A673 (cell line): ENCODE data around the gene HMCN2. TPM values are rescaled to one million over a fixed set of nuclear protein-coding genes. Genes with fewer than 3 reads are reported as not detected.

Source experiments
- BruUV-seq: library from RNA; stranded (reverse); fragments of 400-500 nt; replicated peaks from 2 replicates; lab custom pipeline; 2021; lab: Mats Ljungman, UMichigan
- CTCF ChIA-PET: fragments of 300-600 bp; sonication (Branson Sonifier 250); formaldehyde crosslinking; loops from one replicate; lab custom pipeline; 2022; ENCODE audit warnings: antibody characterized with exemption; lab: Charles Lee
- POLR2A ChIA-PET: fragments of 300-600 bp; sonication (Branson Sonifier 250); formaldehyde crosslinking; loops from one replicate; lab custom pipeline; 2022; ENCODE audit warnings: antibody characterized with exemption; ENCODE audit not compliant: low non-redundant PET; lab: Charles Lee
- DNase-seq: peaks from one replicate; pipeline ENCODE4 v3.0.0-alpha.2; 2015; ENCODE audit warnings: low spot score
- H3K27ac ChIP-seq: fragments of 200-600 bp; sonication (generic); 2 replicates; pipeline ENCODE4 v1.5.1; 2016; ENCODE audit warnings: mixed run types, low read depth, mild to moderate bottlenecking, mixed read lengths, antibody characterized with exemption, low read length; ENCODE audit not compliant: poor library complexity, severe bottlenecking
- H3K27me3 ChIP-seq: fragments of 200-600 bp; sonication (generic); replicated peaks from 2 replicates; pipeline ENCODE4 v1.6.1; 2017; ENCODE audit warnings: mixed run types, low read depth, mild to moderate bottlenecking, mixed read lengths, antibody characterized with exemption, low read length; ENCODE audit not compliant: insufficient read depth, poor library complexity
- H3K36me3 ChIP-seq: fragments of 200-600 bp; sonication (generic); 2 replicates; pipeline ENCODE4 v1.6.1; 2016; ENCODE audit warnings: mixed run types, mild to moderate bottlenecking, mixed read lengths, antibody characterized with exemption, low read length; ENCODE audit not compliant: insufficient read depth, poor library complexity, severe bottlenecking
- H3K4me1 ChIP-seq: fragments of 200-600 bp; sonication (generic); 2 replicates; pipeline ENCODE4 v1.6.1; 2017; ENCODE audit warnings: mixed run types, mild to moderate bottlenecking, mixed read lengths, antibody characterized with exemption, low read length; ENCODE audit not compliant: insufficient read depth, poor library complexity, severe bottlenecking
- H3K4me3 ChIP-seq: fragments of 200-600 bp; sonication (generic); 2 replicates; pipeline ENCODE4 v1.5.1; 2016; ENCODE audit warnings: low read depth, mixed run types, mild to moderate bottlenecking, mixed read lengths, low read length; ENCODE audit not compliant: poor library complexity, severe bottlenecking
- H3K9me3 ChIP-seq: fragments of 200-600 bp; sonication (generic); 2 replicates; pipeline ENCODE4 v1.6.1; 2016; ENCODE audit warnings: mixed run types, low read depth, mild to moderate bottlenecking, mixed read lengths, antibody characterized with exemption, low read length; ENCODE audit not compliant: poor library complexity, severe bottlenecking
- CTCF ChIP-seq: fragments of 300-800, 200-600 bp; sonication (generic); conservative IDR thresholded peaks from 2 replicates; pipeline ENCODE4 v1.5.1; 2017; ENCODE audit warnings: low read depth, mild to moderate bottlenecking, antibody characterized with exemption, low read length, moderate library complexity, mixed read lengths
- EZH2 ChIP-seq: fragments of 200-600 bp; sonication (generic); IDR thresholded peaks from 2 replicates; pipeline ENCODE4 v1.6.1; 2017; ENCODE audit warnings: borderline replicate concordance, low read depth, mild to moderate bottlenecking, mixed read lengths, antibody characterized with exemption, low read length; ENCODE audit not compliant: poor library complexity, severe bottlenecking
- intact Hi-C: fragments of 100-400 bp; cut with micrococcal nuclease; formaldehyde crosslinking; loops from one replicate; pipeline ENCODE4 v1.10.0; 2022; ENCODE audit not compliant: unreplicated experiment
- total RNA-seq: library from RNA; stranded (reverse); gene quantifications from 2 replicates; pipeline ENCODE4 v1.2.3, GENCODE V29; 2021

Gene HMCN2
- total RNA-seq, 1 experiment from 2014 or later, result 0.28 TPM

GRCh38 chr9:130289711-130290241 lies 24.2 kb downstream of the HMCN2 start:
- TF ChIP-seq CTCF, result no peak
- no peak for TF ChIP-seq EZH2
- CTCF ChIA-PET, result no interaction called here
- no TSS peak for BruUV-seq
- Histone ChIP-seq H3K27ac (no peak overlapping the region), H3K36me3 (no peaks in the 10 kb centered on the region), H3K4me3 (no peak overlapping the region), H3K4me1 (no peaks in the 10 kb centered on the region), H3K9me3 (no peaks in the 10 kb centered on the region), H3K27me3 (peaks cover 37% of the 10 kb centered on the region)
- intact Hi-C loops, result no loop called here
- POLR2A ChIA-PET, result no interaction called here
- DNase-seq, result no peak

- Histone ChIP-seq H3K27me3 (peaks cover 38% of the 10 kb centered on the region), H3K9me3 (no peaks in the 10 kb centered on the region), H3K36me3 (no peaks in the 10 kb centered on the region), H3K27ac (no peak overlapping the region), H3K4me1 (no peaks in the 10 kb centered on the region), H3K4me3 (no peak overlapping the region)
- intact Hi-C loops, result no loop called here
- TF ChIP-seq CTCF (no peak), EZH2 (no peak)
- ChIA-PET CTCF (no interaction called here), POLR2A (no interaction called here)
- no peak for DNase-seq
- BruUV-seq, result no TSS peak
Observed at GRCh38 chr9:130290291-130291181, 25.0 kb downstream of the HMCN2 start.

- Histone ChIP-seq H3K4me1 (no peaks in the 10 kb centered on the region), H3K4me3 (no peak overlapping the region), H3K9me3 (no peaks in the 10 kb centered on the region), H3K36me3 (no peaks in the 10 kb centered on the region), H3K27me3 (peaks cover 48% of the 10 kb centered on the region), H3K27ac (no peak overlapping the region)
- ChIA-PET CTCF (no interaction called here), POLR2A (no interaction called here)
- intact Hi-C loops, result no loop called here
- DNase-seq, result no peak
- TF ChIP-seq CTCF (no peak), EZH2 (no peak)
- no TSS peak for BruUV-seq
Observed at GRCh38 chr9:130291474-130291873, 25.9 kb downstream of the HMCN2 start.
